Spleen (tissue), 11 donors: ENCODE measurements around the gene MCOLN2. TPM values are rescaled to one million over a fixed set of nuclear protein-coding genes. Genes with fewer than 3 reads are reported as not detected.

Source experiments
- DNase-seq: peaks from one replicate; pipeline ENCODE4 v3.0.0-alpha.2; 2020
- H3K27ac ChIP-seq, 8 donors: fragments of 200-600 bp; sonication (generic) in 7 of 8; 1 replicate in 4 of 8; 2 replicates in 4 of 8; pipeline versions ENCODE4 v1.5.0 to v1.8.0; 2016 to 2021; ENCODE audit warnings: inconsistent platforms in 4 of 8, mild to moderate bottlenecking in 4 of 8, moderate library complexity in 1 of 8
- H3K27me3 ChIP-seq, 7 donors: fragments of 200-600 bp; sonication (generic) in 6 of 7; replicated peaks in 1 of 7; 1 replicate in 4 of 7; 2 replicates in 3 of 7; pipeline versions ENCODE4 v1.5.0 to v1.8.0; 2016 to 2021; ENCODE audit warnings: inconsistent platforms in 3 of 7, mild to moderate bottlenecking in 1 of 7
- H3K36me3 ChIP-seq, 6 donors: fragments of 200-600 bp; sonication (generic) in 5 of 6; 1 replicate in 4 of 6; 2 replicates in 2 of 6; pipeline versions ENCODE4 v1.5.0 to v1.8.0; 2016 to 2021; ENCODE audit warnings: inconsistent platforms in 2 of 6
- H3K4me1 ChIP-seq, 6 donors: fragments of 200-600 bp; sonication (generic) in 5 of 6; 1 replicate in 3 of 6; 2 replicates in 3 of 6; pipeline versions ENCODE4 v1.5.0 to v1.8.0; 2016 to 2021; ENCODE audit warnings: inconsistent platforms in 3 of 6
- H3K4me3 ChIP-seq, 8 donors: fragments of 200-600 bp; sonication (generic) in 7 of 8; 1 replicate in 4 of 8; 2 replicates in 4 of 8; pipeline versions ENCODE4 v1.5.0 to v1.8.0; 2016 to 2021; ENCODE audit warnings: inconsistent platforms in 4 of 8, mild to moderate bottlenecking in 4 of 8, moderate library complexity in 2 of 8
- H3K9me3 ChIP-seq, 8 donors: fragments of 200-600 bp; sonication (generic) in 7 of 8; 1 replicate in 4 of 8; 2 replicates in 4 of 8; pipeline versions ENCODE4 v1.5.0 to v1.8.0; 2016 to 2021; ENCODE audit warnings: inconsistent platforms in 4 of 8
- POLR2A ChIP-seq, 3 donors: fragments of 450-650 bp; IDR thresholded peaks; one replicate each; pipeline ENCODE4 v1.5.1; 2017; ENCODE audit warnings: antibody characterized with exemption in 3 of 3, mild to moderate bottlenecking in 1 of 3
- POLR2AphosphoS5 ChIP-seq, 3 donors: sonication (generic); formaldehyde crosslinking; IDR thresholded peaks; one replicate each; pipeline ENCODE4 v1.5.1; 2017; ENCODE audit warnings: antibody characterized with exemption in 3 of 3
- WGBS, 5 donors: extraction: QIAGEN DNeasy Blood & Tissue Kit in 3 of 5; methylation state at CpG; one replicate each; pipeline versions ENCODE4 v1.1.5 to v1.1.7; 2013 to 2018; 5-methylcytosine and 5-hydroxymethylcytosine counted together
- intact Hi-C: fragments of 100-400 bp; cut with DNase I; formaldehyde crosslinking; loops from one replicate; pipeline ENCODE4 v1.15.0; 2023; ENCODE audit warnings: low total_unique reads
- polyA plus RNA-seq, 3 donors: library from polyadenylated mRNA; stranded (reverse); fragments of 200-250 nt; gene quantifications; one replicate each; pipeline ENCODE4 v1.2.1, GENCODE V29; 2013
- total RNA-seq, 7 donors: library from RNA; depleted of rRNA in 3 of 7; stranded (reverse); fragments of >200 nt in 3 of 7; fragmentation: NEBNext Ultra II Directional in 4 of 7; extraction: Animal tissue kit (Norgen Biotek cat#: 25700) in 4 of 7; gene quantifications; one replicate each; pipeline versions ENCODE4 v1.1.0 to v1.2.1, GENCODE V29; 2016 to 2021
- TF ChIP-seq, protein P1 (sequence below), 11 experiments: fragments of 200-600 bp in 7 of 11; fragments of 450-650 bp in 4 of 11; sonication (generic) in 4 of 11; IDR thresholded peaks in 8 of 11; conservative IDR thresholded peaks in 3 of 11; 1 replicate in 7 of 11; 2 replicates in 4 of 11; pipeline versions ENCODE4 v1.4.0 to v1.8.0; 2016 to 2021; ENCODE audit warnings: antibody characterized with exemption in 11 of 11, inconsistent platforms in 4 of 11, mild to moderate bottlenecking in 1 of 11
- donor health status: healthy with polysubstance abuse.
- donor health status: DM: no; HTN: no; CAD: no; lungs with moderate emphysema.
- donor health status: DM: no; HTN: no; CAD: no.
- donor health status: Bipolar disorder and iron deficiency.
- donor health status: healthy.
- donor health status: DM: no; HTN: no; CAD: no.
- donor health status: DM: yes; HTN: yes; CAD: no.

Gene MCOLN2
- total and polyA plus RNA-seq, 10 donors, result 13.1 to 32.8 (median 16.9) TPM

- intact Hi-C loops, result no loop called here
- no peak for DNase-seq
- TF ChIP-seq, protein P1, sequence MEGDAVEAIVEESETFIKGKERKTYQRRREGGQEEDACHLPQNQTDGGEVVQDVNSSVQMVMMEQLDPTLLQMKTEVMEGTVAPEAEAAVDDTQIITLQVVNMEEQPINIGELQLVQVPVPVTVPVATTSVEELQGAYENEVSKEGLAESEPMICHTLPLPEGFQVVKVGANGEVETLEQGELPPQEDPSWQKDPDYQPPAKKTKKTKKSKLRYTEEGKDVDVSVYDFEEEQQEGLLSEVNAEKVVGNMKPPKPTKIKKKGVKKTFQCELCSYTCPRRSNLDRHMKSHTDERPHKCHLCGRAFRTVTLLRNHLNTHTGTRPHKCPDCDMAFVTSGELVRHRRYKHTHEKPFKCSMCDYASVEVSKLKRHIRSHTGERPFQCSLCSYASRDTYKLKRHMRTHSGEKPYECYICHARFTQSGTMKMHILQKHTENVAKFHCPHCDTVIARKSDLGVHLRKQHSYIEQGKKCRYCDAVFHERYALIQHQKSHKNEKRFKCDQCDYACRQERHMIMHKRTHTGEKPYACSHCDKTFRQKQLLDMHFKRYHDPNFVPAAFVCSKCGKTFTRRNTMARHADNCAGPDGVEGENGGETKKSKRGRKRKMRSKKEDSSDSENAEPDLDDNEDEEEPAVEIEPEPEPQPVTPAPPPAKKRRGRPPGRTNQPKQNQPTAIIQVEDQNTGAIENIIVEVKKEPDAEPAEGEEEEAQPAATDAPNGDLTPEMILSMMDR (IDR thresholded peaks at IDR 0.05 in 8 of 11, conservative IDR thresholded peaks at IDR 0.05 in 3 of 11), result no peak
- TF ChIP-seq POLR2A (IDR thresholded peaks at IDR 0.05), result no peak
- TF ChIP-seq POLR2AphosphoS5 (IDR thresholded peaks at IDR 0.05), result no peak
- H3K9me3 ChIP-seq, result no peaks in the 10 kb centered on the region
- H3K4me1 ChIP-seq, result peaks cover 0 to 7% (median 1%) of the 10 kb centered on the region in 6 donors
- no peaks in the 10 kb centered on the region for H3K27me3 ChIP-seq
- 69 to 89% (median 74%) methylated on average over 8 of the region's 8 CpGs for WGBS, 5 donors
- H3K4me3 ChIP-seq, result no peak overlapping the region
- H3K36me3 ChIP-seq, result peaks cover 0 to 20% (median 0%) of the 10 kb centered on the region in 6 donors
- no peak overlapping the region for H3K27ac ChIP-seq
Observed at GRCh38 chr1:84939151-84939550, 57.8 kb downstream of the MCOLN2 start.

GRCh38 chr1:84936116-84936810, 60.6 kb downstream of the MCOLN2 start:
- intact Hi-C loops, result no loop called here
- TF ChIP-seq, protein P1 (IDR thresholded peaks at IDR 0.05 in 8 of 11, conservative IDR thresholded peaks at IDR 0.05 in 3 of 11), result peak; percentile 67 to 93 (median 86)
- no peak for TF ChIP-seq POLR2A (IDR thresholded peaks at IDR 0.05)
- TF ChIP-seq POLR2AphosphoS5 (IDR thresholded peaks at IDR 0.05), result no peak
- no peaks in the 10 kb centered on the region for H3K27me3 ChIP-seq
- peaks cover 0 to 7% (median 1%) of the 10 kb centered on the region in 6 donors for H3K4me1 ChIP-seq
- DNase-seq, result no peak
- H3K4me3 ChIP-seq, result no peak overlapping the region
- no peak overlapping the region for H3K27ac ChIP-seq
- peaks cover 0 to 20% (median 0%) of the 10 kb centered on the region in 6 donors for H3K36me3 ChIP-seq
- WGBS, 5 donors, result 2 to 5% (median 5%) methylated on average over 5 of the region's 5 CpGs
- H3K9me3 ChIP-seq, result no peaks in the 10 kb centered on the region

DNA sequence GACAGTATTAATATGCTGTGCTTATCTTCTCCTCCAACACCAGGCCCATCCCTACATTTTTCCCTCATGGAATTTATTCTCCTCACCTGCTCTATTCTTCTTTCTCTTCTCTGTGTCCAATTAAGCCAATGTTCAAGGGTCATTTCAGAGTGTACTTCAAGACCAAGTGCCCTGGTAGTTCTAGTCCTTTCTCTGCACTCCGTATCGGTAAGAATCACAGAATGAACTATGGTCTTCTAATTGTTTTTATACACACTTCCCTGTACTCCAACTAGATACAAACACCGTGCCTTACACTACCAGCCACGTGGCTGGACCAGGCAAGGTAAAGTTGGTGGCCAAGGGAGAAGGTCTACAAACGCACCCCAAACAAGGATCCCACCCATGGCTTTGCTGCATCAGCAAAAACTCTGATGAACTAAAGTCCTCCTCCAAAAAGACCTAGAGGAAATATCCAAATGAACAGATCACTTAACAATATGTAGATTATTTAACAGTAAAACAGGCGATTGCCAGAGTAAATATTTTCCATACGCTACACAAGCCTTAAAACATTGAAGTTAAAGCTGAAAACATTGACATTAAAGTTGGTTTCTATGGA, 63.8 kb downstream of the MCOLN2 start:
- Histone ChIP-seq H3K9me3 (no peaks in the 10 kb centered on the region), H3K4me1 (peaks cover 0 to 7% (median 1%) of the 10 kb centered on the region in 6 donors), H3K36me3 (peaks cover 0 to 7% (median 0%) of the 10 kb centered on the region in 6 donors), H3K4me3 (no peak overlapping the region), H3K27ac (no peak overlapping the region), H3K27me3 (no peaks in the 10 kb centered on the region)
- intact Hi-C loops, result no loop called here
- 77 to 95% (median 88%) methylated on average over 7 of the region's 7 CpGs for WGBS, 5 donors
- no peak for TF ChIP-seq POLR2A (IDR thresholded peaks at IDR 0.05)
- TF ChIP-seq POLR2AphosphoS5 (IDR thresholded peaks at IDR 0.05), result no peak
- TF ChIP-seq, protein P1 (IDR thresholded peaks at IDR 0.05 in 8 of 11, conservative IDR thresholded peaks at IDR 0.05 in 3 of 11), result no peak
- DNase-seq, result no peak

DNA sequence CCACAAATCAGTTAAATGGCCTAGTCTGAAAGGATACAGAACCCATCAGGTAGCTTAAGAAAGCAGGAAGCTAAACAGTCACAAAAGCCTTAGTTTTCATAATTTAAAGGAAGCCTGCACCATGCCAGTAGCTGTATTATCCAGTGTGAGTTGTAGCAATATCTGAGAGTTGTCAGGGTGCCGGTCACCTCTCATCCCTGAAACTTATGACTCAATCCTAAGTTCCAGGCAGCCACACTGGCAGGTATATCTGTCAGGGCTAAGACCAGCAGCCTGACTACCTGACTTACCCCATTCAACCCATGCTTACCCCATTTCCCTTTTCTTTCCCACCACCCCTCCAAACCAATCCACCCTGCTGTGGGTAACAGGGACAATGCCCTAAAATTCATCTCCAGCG, 66.1 kb downstream of the MCOLN2 start:
- H3K27ac ChIP-seq, result no peak overlapping the region
- TF ChIP-seq, protein P1 (IDR thresholded peaks at IDR 0.05 in 8 of 11, conservative IDR thresholded peaks at IDR 0.05 in 3 of 11), result no peak
- TF ChIP-seq POLR2AphosphoS5 (IDR thresholded peaks at IDR 0.05) (no peak), POLR2A (IDR thresholded peaks at IDR 0.05) (no peak)
- DNase-seq, result no peak
- peaks cover 0 to 2% (median 0%) of the 10 kb centered on the region in 6 donors for H3K4me1 ChIP-seq
- no peaks in the 10 kb centered on the region for H3K9me3 ChIP-seq
- H3K27me3 ChIP-seq, result no peaks in the 10 kb centered on the region
- intact Hi-C loops, result no loop called here
- 86 to 94% (median 88%) methylated on average over 2 of the region's 2 CpGs for WGBS, 5 donors
- peaks cover 0 to 6% (median 0%) of the 10 kb centered on the region in 6 donors for H3K36me3 ChIP-seq
- H3K4me3 ChIP-seq, result no peak overlapping the region
